Activated naive CD4-positive, alpha-beta T cell treated with anti-CD3 and anti-CD28 coated beads, Interleukin-2, amount 50 U/mL, for 24 hours (primary cell): ENCODE measurements around the gene ACBD3.

Experiments used
- H3K27ac Mint-ChIP-seq: one replicate; pipeline ENCODE4 v1.8.0; 2021; ENCODE audit warnings: mild to moderate bottlenecking, mixed read lengths
- H3K27me3 Mint-ChIP-seq: one replicate; pipeline ENCODE4 v1.8.0; 2021; ENCODE audit warnings: mixed read lengths
- H3K36me3 Mint-ChIP-seq: one replicate; pipeline ENCODE4 v1.8.0; 2021; ENCODE audit warnings: mixed read lengths
- H3K4me1 Mint-ChIP-seq: one replicate; pipeline ENCODE4 v1.8.0; 2021; ENCODE audit warnings: mixed read lengths
- H3K4me3 Mint-ChIP-seq: one replicate; pipeline ENCODE4 v1.8.0; 2021; ENCODE audit warnings: mild to moderate bottlenecking, mixed read lengths
- H3K9me3 Mint-ChIP-seq: one replicate; pipeline ENCODE4 v1.8.0; 2021; ENCODE audit warnings: mixed read lengths

Gene ACBD3

DNA sequence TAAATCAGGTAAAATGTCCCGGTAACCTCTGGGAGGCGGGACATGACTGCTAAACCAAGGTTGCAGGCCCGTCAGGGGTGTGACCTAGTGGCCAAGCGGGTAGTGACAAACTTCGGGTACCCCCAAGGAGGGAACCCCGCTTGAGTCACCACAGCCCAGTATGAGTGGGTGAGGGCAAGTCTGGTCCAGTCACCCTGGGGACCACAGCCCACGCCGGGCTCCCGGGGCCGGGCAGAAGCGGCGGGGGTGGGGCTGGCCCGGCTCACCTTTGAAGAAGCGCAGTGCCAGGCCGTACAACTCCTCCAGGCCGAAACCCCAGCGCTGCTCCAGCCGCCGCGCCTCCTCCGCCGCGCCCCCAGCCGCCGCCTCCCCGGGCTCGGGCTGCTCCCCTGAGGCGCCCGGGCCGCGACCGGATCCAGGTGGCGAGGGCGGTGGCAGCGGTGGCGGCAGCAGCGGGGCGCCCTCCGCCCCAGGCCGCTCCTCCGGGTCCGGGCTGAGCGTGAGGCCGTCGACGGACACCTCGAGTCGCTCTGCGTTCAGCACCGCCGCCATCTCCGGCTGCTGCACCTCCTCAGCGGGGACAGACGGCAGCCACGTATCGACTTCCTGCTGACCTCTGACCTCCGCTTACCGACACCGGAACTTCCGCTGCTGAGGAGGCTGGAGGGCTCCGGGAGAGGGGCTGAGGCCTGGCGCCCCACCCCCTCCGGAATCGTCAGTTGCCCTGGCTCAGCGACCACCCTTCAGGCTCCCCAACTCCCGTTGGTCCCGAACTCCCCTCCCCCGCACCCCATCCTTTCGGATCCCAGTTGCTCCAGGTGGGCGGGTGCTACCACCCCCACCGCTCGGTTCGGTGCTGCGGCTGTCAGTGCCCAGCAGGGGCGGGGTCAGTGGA, at the start of gene ACBD3:
Gene ACBD3, minus strand, starts transcription at position 618 of the 895 bp plus-strand sequence. Its CDS starts 66 bp downstream, at position 552.
- H3K9me3 Mint-ChIP-seq: no peaks in the 10 kb centered on the region
- peak within 1 kb of the TSS; percentile 98 for H3K4me3 Mint-ChIP-seq
- H3K4me1 Mint-ChIP-seq: peaks cover 35% of the 10 kb centered on the region
- H3K27me3 Mint-ChIP-seq: no peaks in the 10 kb centered on the region
- H3K36me3 Mint-ChIP-seq: peaks cover 11% of the 10 kb centered on the region
- H3K27ac Mint-ChIP-seq: peak within 1 kb of the TSS; percentile 94

DNA sequence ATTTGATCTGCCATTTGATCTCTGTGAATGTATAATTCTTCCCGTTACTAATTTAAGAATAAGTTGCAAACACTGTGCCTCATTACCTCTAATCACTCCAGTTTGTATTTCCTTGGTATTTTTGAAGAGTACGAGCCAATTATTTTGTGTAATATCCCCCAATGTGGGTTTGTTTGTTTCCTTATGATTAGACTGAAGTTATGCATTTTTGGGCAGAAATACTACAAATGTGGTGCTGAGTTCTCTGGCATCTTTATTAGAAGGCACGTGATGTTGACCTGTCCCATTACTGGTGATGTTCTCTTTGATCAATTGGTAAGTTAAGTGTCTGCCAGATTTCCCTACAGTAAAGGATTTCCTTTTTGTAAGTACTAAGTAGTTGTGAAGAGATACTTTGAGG, 47.3 kb upstream of the ACBD3 start:
- H3K9me3 Mint-ChIP-seq: no peaks in the 10 kb centered on the region
- H3K27ac Mint-ChIP-seq: no peak overlapping the region
- no peaks in the 10 kb centered on the region for H3K27me3 Mint-ChIP-seq
- H3K36me3 Mint-ChIP-seq: peaks cover 10% of the 10 kb centered on the region
- H3K4me1 Mint-ChIP-seq: no peaks in the 10 kb centered on the region
- H3K4me3 Mint-ChIP-seq: no peak overlapping the region

DNA sequence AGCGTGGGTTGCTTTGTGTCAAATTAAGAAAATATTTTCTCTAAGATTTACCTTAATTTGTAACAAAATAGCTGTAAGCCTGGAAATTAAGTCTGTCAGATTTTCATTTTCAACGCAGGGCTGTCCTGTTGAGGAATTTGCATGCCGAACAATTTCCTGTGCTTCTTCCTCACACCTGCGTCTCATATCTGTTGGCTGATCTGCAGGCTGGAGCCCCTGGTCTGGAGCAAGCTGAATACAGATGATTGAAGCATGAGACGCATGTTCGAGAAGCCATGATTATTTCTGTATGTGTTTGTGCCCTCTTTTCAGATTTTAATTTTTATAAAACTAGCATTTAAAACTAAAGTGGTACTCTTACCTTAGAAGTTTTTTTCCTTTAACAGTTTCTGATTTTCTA, 46.8 kb upstream of the ACBD3 start:
- H3K4me3 Mint-ChIP-seq: no peak overlapping the region
- H3K27ac Mint-ChIP-seq: no peak overlapping the region
- H3K4me1 Mint-ChIP-seq: no peaks in the 10 kb centered on the region
- H3K9me3 Mint-ChIP-seq: no peaks in the 10 kb centered on the region
- H3K27me3 Mint-ChIP-seq: no peaks in the 10 kb centered on the region
- peaks cover 10% of the 10 kb centered on the region for H3K36me3 Mint-ChIP-seq

DNA sequence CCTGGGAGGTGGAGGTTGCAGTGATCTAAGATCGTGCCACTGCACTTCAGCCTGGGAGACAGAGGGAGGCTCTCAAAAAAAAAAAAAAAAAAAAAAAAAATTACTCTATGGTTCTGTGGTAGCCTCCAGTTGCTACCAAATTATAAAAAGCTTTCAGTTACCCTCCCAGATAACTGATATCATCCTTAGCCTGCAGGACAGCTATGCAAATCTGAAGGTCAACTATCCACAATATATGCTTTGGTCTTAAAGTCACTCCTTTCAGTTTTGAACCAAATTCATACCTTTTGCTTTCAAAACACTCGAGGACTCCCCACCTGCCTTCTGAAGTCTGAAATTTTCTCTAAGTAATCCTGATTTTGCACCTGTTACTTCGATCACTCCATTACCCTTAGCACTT, 40.1 kb upstream of the ACBD3 start:
- peak overlapping the region; percentile 23 for H3K27ac Mint-ChIP-seq
- H3K4me1 Mint-ChIP-seq: peaks cover 6% of the 10 kb centered on the region
- H3K27me3 Mint-ChIP-seq: peaks cover 12% of the 10 kb centered on the region
- no peaks in the 10 kb centered on the region for H3K9me3 Mint-ChIP-seq
- no peak overlapping the region for H3K4me3 Mint-ChIP-seq
- H3K36me3 Mint-ChIP-seq: peaks cover 4% of the 10 kb centered on the region

GRCh38 chr1:226223786-226224244, 37.3 kb upstream of the ACBD3 start:
- Mint-ChIP-seq H3K4me3 (peak overlapping the region; percentile 75), H3K36me3 (peaks cover 3% of the 10 kb centered on the region), H3K4me1 (peaks cover 6% of the 10 kb centered on the region), H3K27me3 (peaks cover 18% of the 10 kb centered on the region), H3K27ac (no peak overlapping the region), H3K9me3 (no peaks in the 10 kb centered on the region)

- peaks cover 6% of the 10 kb centered on the region for H3K4me1 Mint-ChIP-seq
- H3K36me3 Mint-ChIP-seq: peaks cover 3% of the 10 kb centered on the region
- no peaks in the 10 kb centered on the region for H3K9me3 Mint-ChIP-seq
Observed at GRCh38 chr1:226223157-226223785, 36.7 kb upstream of the ACBD3 start, which contains the start of gene MIXL1. Gene MIXL1 (plus strand): TSS chr1:226223664. CDS start chr1:226223682, 18 bp downstream.

GRCh38 chr1:226222686-226223085, 36.1 kb upstream of the ACBD3 start:
- H3K4me3 Mint-ChIP-seq: peak overlapping the region; percentile 55
- no peak overlapping the region for H3K27ac Mint-ChIP-seq
- no peaks in the 10 kb centered on the region for H3K9me3 Mint-ChIP-seq
- H3K27me3 Mint-ChIP-seq: peaks cover 18% of the 10 kb centered on the region
- peaks cover 6% of the 10 kb centered on the region for H3K4me1 Mint-ChIP-seq
- peaks cover 3% of the 10 kb centered on the region for H3K36me3 Mint-ChIP-seq

More at GRCh38 chr1:226223157-226223785, 36.7 kb upstream of the ACBD3 start, which contains the start of gene MIXL1:
- H3K27ac Mint-ChIP-seq: no peak within 1 kb of the TSS
- H3K27me3 Mint-ChIP-seq: peaks cover 18% of the 10 kb centered on the region
- peak within 1 kb of the TSS; percentile 75 for H3K4me3 Mint-ChIP-seq

DNA sequence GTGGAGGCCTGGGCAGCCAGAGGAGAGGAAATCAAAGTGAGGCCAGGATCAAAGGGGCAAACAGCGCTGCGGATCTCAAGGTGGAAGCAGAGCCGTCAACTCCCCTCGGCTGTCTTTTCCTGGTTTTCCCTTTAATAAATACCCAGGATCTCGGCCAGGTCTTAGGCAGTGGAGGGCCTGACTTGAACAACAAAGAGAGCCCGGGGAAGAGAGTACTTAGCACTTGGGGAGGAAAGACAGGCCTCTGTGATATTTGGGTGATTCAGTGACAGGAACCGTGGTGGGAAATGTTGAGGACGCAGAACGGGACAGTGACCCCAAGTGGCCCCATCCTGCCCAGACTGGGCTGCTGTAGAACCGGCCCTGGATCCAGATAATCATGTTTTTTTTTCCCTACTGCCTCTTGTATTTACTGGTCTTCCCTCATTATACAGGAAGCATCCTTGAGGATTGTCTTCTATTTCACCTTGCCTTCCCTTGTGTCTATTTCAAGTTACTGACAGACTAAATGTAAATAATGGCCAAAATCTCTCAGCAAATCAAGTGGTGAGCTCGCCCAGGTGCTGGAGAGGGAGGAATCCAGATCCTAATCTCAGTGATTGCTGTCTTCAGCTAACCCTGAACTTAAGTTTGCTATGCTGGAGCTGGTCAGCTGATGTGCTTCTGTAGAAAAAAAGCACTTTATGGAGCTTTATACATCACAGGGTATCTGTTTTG, 34.1 kb upstream of the ACBD3 start:
- Mint-ChIP-seq H3K4me1 (peaks cover 6% of the 10 kb centered on the region), H3K27me3 (peaks cover 18% of the 10 kb centered on the region), H3K36me3 (no peaks in the 10 kb centered on the region), H3K4me3 (no peak overlapping the region), H3K9me3 (no peaks in the 10 kb centered on the region), H3K27ac (no peak overlapping the region)

DNA sequence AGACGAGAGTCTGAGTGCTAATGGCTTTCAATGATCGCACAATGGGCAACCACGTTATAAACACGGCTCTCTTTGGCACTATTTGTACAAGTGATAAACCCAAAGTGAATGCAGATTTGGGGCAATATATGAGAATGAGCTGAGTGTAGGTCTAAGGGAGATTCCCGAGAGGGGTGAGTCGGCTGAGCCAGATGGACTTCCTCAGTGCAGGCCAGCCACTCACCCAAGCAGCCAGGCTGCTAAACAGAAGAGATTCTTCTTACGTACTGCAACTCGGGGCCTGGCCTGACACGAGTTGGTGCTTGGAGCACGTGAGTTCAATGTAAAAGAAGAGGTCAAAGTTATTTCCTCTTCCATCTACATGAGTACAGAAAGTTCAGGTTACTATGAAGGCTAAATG, 30.7 kb upstream of the ACBD3 start:
- no peaks in the 10 kb centered on the region for H3K36me3 Mint-ChIP-seq
- no peaks in the 10 kb centered on the region for H3K4me1 Mint-ChIP-seq
- no peak overlapping the region for H3K27ac Mint-ChIP-seq
- no peak overlapping the region for H3K4me3 Mint-ChIP-seq
- no peaks in the 10 kb centered on the region for H3K9me3 Mint-ChIP-seq
- H3K27me3 Mint-ChIP-seq: peaks cover 6% of the 10 kb centered on the region

- Mint-ChIP-seq H3K9me3 (no peaks in the 10 kb centered on the region), H3K27me3 (peaks cover 3% of the 10 kb centered on the region), H3K36me3 (no peaks in the 10 kb centered on the region), H3K27ac (no peak overlapping the region), H3K4me1 (no peaks in the 10 kb centered on the region), H3K4me3 (no peak overlapping the region)
Observed at GRCh38 chr1:226216056-226216455, 29.5 kb upstream of the ACBD3 start.

GRCh38 chr1:226215239-226215638, 28.7 kb upstream of the ACBD3 start:
- Mint-ChIP-seq H3K27me3 (peaks cover 3% of the 10 kb centered on the region), H3K4me3 (no peak overlapping the region), H3K36me3 (no peaks in the 10 kb centered on the region), H3K9me3 (no peaks in the 10 kb centered on the region), H3K4me1 (no peaks in the 10 kb centered on the region), H3K27ac (no peak overlapping the region)

- Mint-ChIP-seq H3K27ac (no peak overlapping the region), H3K4me1 (no peaks in the 10 kb centered on the region), H3K9me3 (no peaks in the 10 kb centered on the region), H3K27me3 (no peaks in the 10 kb centered on the region), H3K36me3 (no peaks in the 10 kb centered on the region), H3K4me3 (no peak overlapping the region)
Observed at GRCh38 chr1:226212545-226212944, 26.0 kb upstream of the ACBD3 start.

GRCh38 chr1:226211181-226211821, 24.8 kb upstream of the ACBD3 start:
- H3K27ac Mint-ChIP-seq: no peak overlapping the region
- no peaks in the 10 kb centered on the region for H3K36me3 Mint-ChIP-seq

GRCh38 chr1:226210571-226211176, 24.1 kb upstream of the ACBD3 start:
- no peaks in the 10 kb centered on the region for H3K36me3 Mint-ChIP-seq
- no peak overlapping the region for H3K27ac Mint-ChIP-seq
- no peaks in the 10 kb centered on the region for H3K4me1 Mint-ChIP-seq
- H3K27me3 Mint-ChIP-seq: no peaks in the 10 kb centered on the region
- H3K9me3 Mint-ChIP-seq: no peaks in the 10 kb centered on the region
- no peak overlapping the region for H3K4me3 Mint-ChIP-seq

More at GRCh38 chr1:226211181-226211821, 24.8 kb upstream of the ACBD3 start:
- H3K4me3 Mint-ChIP-seq: no peak overlapping the region
- H3K9me3 Mint-ChIP-seq: no peaks in the 10 kb centered on the region
- no peaks in the 10 kb centered on the region for H3K27me3 Mint-ChIP-seq
- no peaks in the 10 kb centered on the region for H3K4me1 Mint-ChIP-seq
